Kidney epithelial cell (primary cell): ENCODE measurements around the gene C20orf96. TPM values are rescaled to one million over a fixed set of nuclear protein-coding genes. Genes with fewer than 3 reads are reported as not detected.

Experiments
- DNase-seq: peaks from one replicate; pipeline ENCODE4 v3.0.0-alpha.2; 2010; ENCODE audit warnings: low read depth
- H3K27me3 ChIP-seq: 2 replicates; pipeline ENCODE4 v1.6.0; 2011; ENCODE audit warnings: low read length; ENCODE audit not compliant: control insufficient read depth, insufficient read depth
- H3K36me3 ChIP-seq: 2 replicates; pipeline ENCODE4 v1.5.1; 2011; ENCODE audit warnings: low read length; ENCODE audit not compliant: control insufficient read depth, insufficient read depth
- H3K4me3 ChIP-seq: 2 replicates; pipeline ENCODE4 v1.5.1; 2011; ENCODE audit warnings: low read depth, mild to moderate bottlenecking, control low read depth, low read length
- total RNA-seq: library from RNA; depleted of rRNA; stranded (reverse); fragments of >200 nt; gene quantifications from 2 replicates; pipeline ENCODE4 v1.2.3, GENCODE V29; 2015
- TF ChIP-seq, protein P1 (sequence below): IDR thresholded peaks from 2 replicates; pipeline ENCODE4 v1.5.1; 2011; ENCODE audit warnings: mild to moderate bottlenecking, moderate library complexity, low read length, control low read depth, inconsistent platforms; ENCODE audit not compliant: insufficient read depth, poor library complexity, severe bottlenecking

Gene C20orf96
- total RNA-seq, 1 donor from 2014 or later = 8.0 TPM

DNA sequence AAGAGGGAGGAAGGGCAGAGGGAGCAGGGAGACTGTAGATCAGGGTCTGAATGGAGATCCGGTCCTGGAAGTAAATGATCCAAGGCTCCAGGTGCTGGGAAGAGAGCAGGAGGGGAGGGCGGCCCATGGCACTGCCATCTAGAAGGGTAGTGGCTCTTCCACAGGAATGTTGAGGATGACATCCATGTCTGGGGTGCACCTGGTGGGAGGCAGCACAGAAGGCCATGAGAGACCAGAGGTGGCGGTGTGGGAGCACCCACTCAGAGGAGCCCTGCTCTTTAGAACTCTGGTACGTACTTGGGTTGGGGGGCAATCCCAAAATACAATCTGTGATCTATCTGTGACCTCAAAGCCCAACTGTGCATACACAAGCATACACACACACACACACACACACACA is 19.5 kb downstream of the C20orf96 start:
- no peak for DNase-seq
- Histone ChIP-seq H3K4me3 (no peak overlapping the region), H3K36me3 (no peaks in the 10 kb centered on the region), H3K27me3 (no peaks in the 10 kb centered on the region)
- TF ChIP-seq, protein P1, sequence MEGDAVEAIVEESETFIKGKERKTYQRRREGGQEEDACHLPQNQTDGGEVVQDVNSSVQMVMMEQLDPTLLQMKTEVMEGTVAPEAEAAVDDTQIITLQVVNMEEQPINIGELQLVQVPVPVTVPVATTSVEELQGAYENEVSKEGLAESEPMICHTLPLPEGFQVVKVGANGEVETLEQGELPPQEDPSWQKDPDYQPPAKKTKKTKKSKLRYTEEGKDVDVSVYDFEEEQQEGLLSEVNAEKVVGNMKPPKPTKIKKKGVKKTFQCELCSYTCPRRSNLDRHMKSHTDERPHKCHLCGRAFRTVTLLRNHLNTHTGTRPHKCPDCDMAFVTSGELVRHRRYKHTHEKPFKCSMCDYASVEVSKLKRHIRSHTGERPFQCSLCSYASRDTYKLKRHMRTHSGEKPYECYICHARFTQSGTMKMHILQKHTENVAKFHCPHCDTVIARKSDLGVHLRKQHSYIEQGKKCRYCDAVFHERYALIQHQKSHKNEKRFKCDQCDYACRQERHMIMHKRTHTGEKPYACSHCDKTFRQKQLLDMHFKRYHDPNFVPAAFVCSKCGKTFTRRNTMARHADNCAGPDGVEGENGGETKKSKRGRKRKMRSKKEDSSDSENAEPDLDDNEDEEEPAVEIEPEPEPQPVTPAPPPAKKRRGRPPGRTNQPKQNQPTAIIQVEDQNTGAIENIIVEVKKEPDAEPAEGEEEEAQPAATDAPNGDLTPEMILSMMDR = no peak

DNA sequence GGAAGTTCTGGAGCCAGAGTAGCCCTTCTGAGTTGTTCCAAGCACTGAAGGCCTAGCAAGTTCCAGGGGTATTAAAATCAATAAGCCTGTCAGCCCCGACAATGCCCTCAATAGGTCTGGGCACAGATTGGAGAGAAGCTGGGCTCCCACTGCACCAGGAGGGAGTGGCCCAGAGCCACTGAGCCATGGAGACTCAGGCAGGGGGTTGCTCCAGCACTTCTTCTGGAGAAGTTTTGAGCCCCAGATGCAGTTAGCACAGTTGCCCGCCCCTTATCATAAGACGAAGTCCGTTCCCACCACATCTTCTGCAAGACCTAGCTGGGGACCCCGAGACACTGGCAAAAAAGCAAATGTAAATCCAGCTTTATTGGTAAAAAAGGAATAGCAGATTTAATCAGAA is 20.0 kb downstream of the C20orf96 start:
- TF ChIP-seq, protein P1 = no peak

DNA sequence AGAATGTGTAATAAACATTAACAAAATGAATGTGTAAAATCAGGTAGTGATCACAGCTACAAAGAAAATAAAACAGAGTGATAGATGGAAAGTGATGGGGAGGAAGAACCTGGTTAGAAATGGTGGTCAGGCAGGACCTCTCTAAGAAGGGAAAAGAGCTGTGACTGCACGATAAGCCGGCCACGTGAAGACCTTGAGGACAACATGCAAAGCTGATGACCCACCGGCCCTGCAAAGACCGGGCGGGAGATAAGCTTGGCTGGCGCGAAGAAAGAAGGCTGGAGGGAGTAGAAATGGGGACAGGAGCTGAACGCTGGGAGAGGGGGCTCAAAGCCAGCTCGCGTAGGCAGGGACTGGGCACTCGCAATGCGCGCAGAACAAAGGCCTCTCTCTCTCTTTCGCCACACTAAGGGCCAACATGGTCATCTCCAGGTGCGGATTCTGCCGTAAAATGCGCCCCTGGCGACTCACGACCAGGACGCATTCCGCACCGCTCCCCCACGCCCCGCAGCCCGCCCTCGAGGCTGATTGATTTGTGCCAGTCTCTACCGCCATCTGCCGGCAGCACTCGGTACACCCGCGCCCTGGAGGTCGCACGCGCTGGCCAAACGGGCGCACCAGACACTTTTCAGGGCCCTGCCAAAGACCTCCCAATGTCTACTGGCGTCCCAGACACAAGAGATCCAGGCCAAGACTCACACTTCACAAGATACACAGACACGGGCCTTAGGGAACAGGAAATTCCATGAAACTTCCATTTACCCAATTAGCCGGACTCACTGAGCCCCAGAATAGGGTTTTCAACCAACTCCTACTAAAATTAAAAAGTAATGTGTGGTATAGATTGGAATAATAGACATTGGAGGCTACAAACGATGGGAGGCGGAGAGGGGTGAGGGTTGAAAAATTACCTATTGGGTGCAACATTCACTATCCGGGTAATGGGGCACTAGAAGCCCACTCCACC is 23.7 kb downstream of the C20orf96 start:
- TF ChIP-seq, protein P1 = peak; percentile 98
- Histone ChIP-seq H3K27me3 (no peaks in the 10 kb centered on the region), H3K36me3 (no peaks in the 10 kb centered on the region), H3K4me3 (peak overlapping the region; percentile 41)
- DNase-seq = peak; percentile 55

More for the DNA sequence above, 20.0 kb downstream of the C20orf96 start:
- no peak overlapping the region for H3K4me3 ChIP-seq
- DNase-seq = no peak
- no peaks in the 10 kb centered on the region for H3K27me3 ChIP-seq
- H3K36me3 ChIP-seq = no peaks in the 10 kb centered on the region

DNA sequence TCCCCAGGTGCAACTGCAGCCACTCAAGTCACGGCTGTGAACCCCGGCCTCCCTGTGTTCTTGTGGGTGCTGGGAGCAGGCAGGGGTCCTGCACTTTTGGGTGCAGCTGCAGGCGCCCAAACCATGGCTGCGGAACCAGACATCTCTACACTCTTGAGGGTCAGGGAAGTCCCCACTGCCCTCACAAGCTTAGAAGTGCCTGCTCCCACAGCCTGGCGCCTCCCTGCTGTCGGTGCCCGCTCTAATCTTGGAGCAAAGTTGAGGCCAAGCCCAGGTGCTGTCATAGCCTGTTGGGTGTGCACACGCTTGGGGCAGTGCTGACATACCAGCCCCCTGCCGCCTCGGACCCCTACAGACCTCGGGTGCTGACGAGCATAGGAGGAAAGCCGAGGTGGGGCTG is 26.8 kb downstream of the C20orf96 start:
- no peak for DNase-seq
- Histone ChIP-seq H3K4me3 (no peak overlapping the region), H3K36me3 (no peaks in the 10 kb centered on the region), H3K27me3 (no peaks in the 10 kb centered on the region)
- TF ChIP-seq, protein P1 = no peak

DNA sequence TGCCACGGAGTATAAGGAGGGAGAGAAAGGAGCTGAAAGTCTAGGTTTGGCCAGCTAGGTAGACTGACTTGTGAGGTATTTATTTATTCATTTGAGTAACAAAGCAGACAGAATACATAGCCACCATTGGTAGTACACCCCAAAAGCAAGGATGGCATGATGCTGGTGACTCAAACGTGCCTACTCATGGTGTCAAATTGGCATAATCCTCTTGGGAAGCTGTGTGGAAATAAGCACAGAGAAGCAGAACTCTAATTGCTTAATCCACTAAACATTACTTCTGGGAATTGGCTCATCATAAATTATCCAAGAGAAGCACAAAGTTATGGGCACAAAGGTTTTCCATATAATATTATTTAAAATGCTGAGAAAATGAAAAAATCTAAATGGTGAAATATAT is 30.6 kb downstream of the C20orf96 start:
- no peak for DNase-seq
- TF ChIP-seq, protein P1 = no peak
- H3K4me3 ChIP-seq = no peak overlapping the region
- H3K36me3 ChIP-seq = no peaks in the 10 kb centered on the region
- peaks cover 2% of the 10 kb centered on the region for H3K27me3 ChIP-seq

DNA sequence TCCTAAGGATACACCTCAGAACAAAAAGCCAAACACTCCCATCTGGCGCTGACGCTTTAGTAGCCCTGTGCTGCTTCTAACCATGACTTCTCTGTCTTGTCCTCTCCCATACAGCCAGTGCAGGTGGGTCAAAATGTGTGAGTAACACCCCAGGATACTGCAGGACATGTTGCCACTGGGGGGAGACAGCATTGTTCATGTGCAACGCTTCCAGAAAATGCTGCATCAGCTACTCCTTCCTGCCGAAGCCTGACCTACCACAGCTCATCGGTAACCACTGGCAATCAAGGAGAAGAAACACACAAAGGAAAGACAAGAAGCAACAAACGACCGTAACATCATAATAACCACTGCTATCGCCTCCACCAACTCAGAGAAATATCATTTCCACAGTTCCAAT is 31.6 kb downstream of the C20orf96 start:
- DNase-seq = no peak
- TF ChIP-seq, protein P1 = peak; percentile 7
- no peaks in the 10 kb centered on the region for H3K36me3 ChIP-seq

More for the DNA sequence above, 31.6 kb downstream of the C20orf96 start:
- Histone ChIP-seq H3K4me3 (no peak overlapping the region), H3K27me3 (peaks cover 2% of the 10 kb centered on the region)
